Breast epithelium (tissue), 4 donors: ENCODE results near the gene IER5L. TPM values are rescaled to one million over a fixed set of nuclear protein-coding genes. Genes with fewer than 3 reads are reported as not detected.

Experiments used
- DNase-seq, 2 donors: peaks; one replicate each; pipeline ENCODE4 v3.0.0-alpha.2; 2019; ENCODE audit warnings: low spot score in 2 of 2
- H3K27ac ChIP-seq, 2 donors: fragments of 200-600 bp; sonication (generic) in 1 of 2; one replicate each; pipeline ENCODE4 v1.5.1; 2016 to 2019; ENCODE audit warnings: mild to moderate bottlenecking in 1 of 2
- H3K27me3 ChIP-seq, 2 donors: fragments of 200-600 bp; sonication (generic) in 1 of 2; one replicate each; pipeline versions ENCODE4 v1.5.1 to v1.6.0; 2017 to 2019; ENCODE audit warnings: control low read depth in 1 of 2, mild to moderate bottlenecking in 1 of 2
- H3K36me3 ChIP-seq: fragments of 200-600 bp; one replicate; pipeline ENCODE4 v1.5.1; 2019
- H3K4me1 ChIP-seq, 2 donors: fragments of 200-600 bp; sonication (generic); one replicate each; pipeline ENCODE4 v1.5.1; 2016 to 2019; ENCODE audit warnings: control low read depth in 1 of 2
- H3K4me3 ChIP-seq, 3 donors: fragments of 200-600 bp; sonication (generic); 1 replicate in 2 of 3; 2 replicates in 1 of 3; pipeline ENCODE4 v1.5.1; 2016 to 2019; ENCODE audit warnings: mild to moderate bottlenecking in 3 of 3, moderate library complexity in 2 of 3
- H3K9me3 ChIP-seq, 2 donors: fragments of 200-600 bp; sonication (generic) in 1 of 2; one replicate each; pipeline ENCODE4 v1.5.1; 2016 to 2019; ENCODE audit warnings: control low read depth in 1 of 2
- CTCF ChIP-seq, 3 donors: fragments of 450-650 bp; IDR thresholded peaks; one replicate each; pipeline ENCODE4 v1.5.1; 2016 to 2017; ENCODE audit warnings: antibody characterized with exemption in 3 of 3, mild to moderate bottlenecking in 3 of 3, moderate library complexity in 3 of 3
- POLR2A ChIP-seq: fragments of 450-650 bp; IDR thresholded peaks from one replicate; pipeline ENCODE4 v1.6.1; 2016; ENCODE audit warnings: antibody characterized with exemption, mild to moderate bottlenecking, moderate library complexity
- POLR2AphosphoS5 ChIP-seq, 3 donors: sonication (generic); formaldehyde crosslinking; IDR thresholded peaks; one replicate each; pipeline ENCODE4 v1.6.1; 2017; ENCODE audit warnings: antibody characterized with exemption in 3 of 3
- intact Hi-C: fragments of 100-400 bp; cut with DNase I; formaldehyde crosslinking; loops from one replicate; pipeline ENCODE4 v1.15.1; 2023; ENCODE audit warnings: low total_unique reads
- total RNA-seq, 3 donors: library from RNA; depleted of rRNA; stranded (reverse); fragments of >200 nt; gene quantifications; one replicate each; pipeline ENCODE4 v1.1.0, GENCODE V29; 2016

The IER5L gene
- total RNA-seq, 3 donors from 2014 or later = 4.3 to 18.4 (median 18.1) TPM

- intact Hi-C loops = no loop called here
- no peak for DNase-seq
- no peak overlapping the region for H3K4me3 ChIP-seq
- no peaks in the 10 kb centered on the region for H3K4me1 ChIP-seq
- peak overlapping the region in 1 of 2 donors; percentile 80 for H3K27ac ChIP-seq
- H3K9me3 ChIP-seq = no peaks in the 10 kb centered on the region
- H3K27me3 ChIP-seq = no peaks in the 10 kb centered on the region
- TF ChIP-seq CTCF (IDR thresholded peaks at IDR 0.05) (no peak), POLR2AphosphoS5 (IDR thresholded peaks at IDR 0.05) (no peak), POLR2A (no peak)
- H3K36me3 ChIP-seq = no peaks in the 10 kb centered on the region
These were observed 45.6 kb upstream of the IER5L start for GRCh38 chr9:129223551-129224208.

GRCh38 chr9:129222819-129223218 lies 44.8 kb upstream of the IER5L start:
- no peak overlapping the region for H3K27ac ChIP-seq
- no peaks in the 10 kb centered on the region for H3K27me3 ChIP-seq
- no peaks in the 10 kb centered on the region for H3K36me3 ChIP-seq
- no peaks in the 10 kb centered on the region for H3K4me1 ChIP-seq
- intact Hi-C loops = no loop called here
- no peak for TF ChIP-seq CTCF (IDR thresholded peaks at IDR 0.05)
- no peak for TF ChIP-seq POLR2AphosphoS5 (IDR thresholded peaks at IDR 0.05)
- TF ChIP-seq POLR2A = no peak
- H3K9me3 ChIP-seq = no peaks in the 10 kb centered on the region
- DNase-seq = no peak
- no peak overlapping the region for H3K4me3 ChIP-seq

- Histone ChIP-seq H3K4me1 (no peaks in the 10 kb centered on the region), H3K27ac (no peak overlapping the region), H3K9me3 (no peaks in the 10 kb centered on the region), H3K4me3 (no peak overlapping the region), H3K27me3 (no peaks in the 10 kb centered on the region), H3K36me3 (no peaks in the 10 kb centered on the region)
- no peak for TF ChIP-seq POLR2A
- TF ChIP-seq POLR2AphosphoS5 (IDR thresholded peaks at IDR 0.05) = no peak
- TF ChIP-seq CTCF (IDR thresholded peaks at IDR 0.05) = no peak
- intact Hi-C loops = no loop called here
- no peak for DNase-seq
These were observed 44.0 kb upstream of the IER5L start for GRCh38 chr9:129221979-129222635.

GRCh38 chr9:129221233-129221632 lies 43.2 kb upstream of the IER5L start:
- intact Hi-C loops = no loop called here
- Histone ChIP-seq H3K36me3 (no peaks in the 10 kb centered on the region), H3K4me1 (no peaks in the 10 kb centered on the region), H3K9me3 (no peaks in the 10 kb centered on the region), H3K27ac (no peak overlapping the region), H3K4me3 (no peak overlapping the region), H3K27me3 (no peaks in the 10 kb centered on the region)
- TF ChIP-seq CTCF (IDR thresholded peaks at IDR 0.05) (no peak), POLR2A (no peak)
- DNase-seq = no peak

GRCh38 chr9:129220771-129221170 lies 42.7 kb upstream of the IER5L start:
- Histone ChIP-seq H3K4me3 (no peak overlapping the region), H3K36me3 (no peaks in the 10 kb centered on the region), H3K9me3 (no peaks in the 10 kb centered on the region), H3K4me1 (no peaks in the 10 kb centered on the region), H3K27ac (no peak overlapping the region), H3K27me3 (no peaks in the 10 kb centered on the region)
- TF ChIP-seq POLR2AphosphoS5 (IDR thresholded peaks at IDR 0.05) = no peak
- no peak for TF ChIP-seq CTCF (IDR thresholded peaks at IDR 0.05)
- TF ChIP-seq POLR2A = no peak
- no peak for DNase-seq
- intact Hi-C loops = no loop called here
